NCI-H82 treated with DMSO at 0.1 percent for 48 hours (cell line): ENCODE results near the gene NLRC5.
"Not testable (repeated sequence)": the region's sequence is repeated elsewhere in the genome, so short reads cannot be mapped to it uniquely, and the experiment has no call there.

Experiments
- DNase-seq: peaks from one replicate; lab custom pipeline; 2025; ENCODE audit not compliant: unreplicated experiment; lab: John Stamatoyannopoulos, UW

NLRC5 gene

DNA sequence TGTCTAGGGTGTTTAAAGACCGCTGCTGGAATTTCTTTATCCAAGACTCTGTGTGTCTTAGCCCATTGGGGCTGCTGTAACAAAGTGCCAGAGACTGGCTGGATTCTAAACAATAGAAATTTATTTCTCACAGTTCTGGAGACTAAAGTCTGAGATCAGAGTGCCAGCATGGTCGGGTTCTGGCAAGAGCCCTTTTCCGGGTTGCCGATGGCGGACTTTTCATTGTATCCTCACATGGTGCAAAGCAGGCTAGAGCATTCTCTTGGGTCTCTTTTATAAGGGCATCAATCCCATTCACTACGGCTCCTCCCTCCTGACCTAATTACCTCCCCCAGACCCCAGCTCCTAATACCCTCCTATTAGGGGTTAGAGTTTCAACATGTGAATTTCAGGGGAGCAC lies 9.5 kb downstream of the NLRC5 start:
- DNase-seq = no peak

DNA sequence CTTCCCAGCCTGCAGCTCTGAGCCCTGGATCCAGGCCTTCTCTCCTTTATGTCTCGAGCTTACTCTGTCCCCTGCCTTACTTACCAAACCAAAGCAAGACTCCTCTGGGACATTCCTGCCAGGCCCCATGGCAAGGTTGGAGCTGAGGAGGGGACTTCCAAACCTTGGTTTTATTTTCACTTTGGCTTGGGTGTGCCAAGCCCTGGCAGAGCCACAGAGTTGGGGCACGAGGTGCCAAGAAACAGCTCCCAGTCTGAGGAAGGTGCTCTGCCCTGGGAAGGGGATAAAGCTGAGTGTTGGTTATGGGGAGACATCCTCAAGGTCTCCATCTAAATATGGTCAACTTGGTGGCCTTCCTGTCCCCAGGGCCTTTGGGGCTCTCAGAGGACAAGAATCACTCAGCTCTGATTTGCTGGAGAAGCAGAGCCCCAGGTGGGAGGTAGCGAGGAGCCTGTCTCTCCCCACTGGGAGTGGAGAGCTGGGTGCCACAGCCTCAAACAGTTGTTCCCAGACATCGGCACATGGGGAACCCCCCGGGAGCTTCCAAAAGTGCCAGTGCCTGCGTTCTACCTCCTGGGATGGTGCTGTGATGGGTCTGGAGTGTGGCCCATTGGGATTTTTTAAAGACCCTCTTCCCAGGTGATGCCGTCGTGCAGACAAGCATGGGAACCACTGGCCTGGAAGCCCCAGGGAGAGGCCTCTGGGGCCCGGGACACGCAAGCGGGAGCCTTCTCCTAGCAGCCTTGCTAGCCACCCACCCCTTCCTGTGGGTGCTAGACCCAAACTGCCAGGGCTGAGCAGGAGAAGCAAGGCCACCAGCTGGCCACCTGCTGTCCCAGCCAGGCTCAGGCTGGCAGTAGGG lies 10.3 kb downstream of the NLRC5 start:
- no peak for DNase-seq

DNA sequence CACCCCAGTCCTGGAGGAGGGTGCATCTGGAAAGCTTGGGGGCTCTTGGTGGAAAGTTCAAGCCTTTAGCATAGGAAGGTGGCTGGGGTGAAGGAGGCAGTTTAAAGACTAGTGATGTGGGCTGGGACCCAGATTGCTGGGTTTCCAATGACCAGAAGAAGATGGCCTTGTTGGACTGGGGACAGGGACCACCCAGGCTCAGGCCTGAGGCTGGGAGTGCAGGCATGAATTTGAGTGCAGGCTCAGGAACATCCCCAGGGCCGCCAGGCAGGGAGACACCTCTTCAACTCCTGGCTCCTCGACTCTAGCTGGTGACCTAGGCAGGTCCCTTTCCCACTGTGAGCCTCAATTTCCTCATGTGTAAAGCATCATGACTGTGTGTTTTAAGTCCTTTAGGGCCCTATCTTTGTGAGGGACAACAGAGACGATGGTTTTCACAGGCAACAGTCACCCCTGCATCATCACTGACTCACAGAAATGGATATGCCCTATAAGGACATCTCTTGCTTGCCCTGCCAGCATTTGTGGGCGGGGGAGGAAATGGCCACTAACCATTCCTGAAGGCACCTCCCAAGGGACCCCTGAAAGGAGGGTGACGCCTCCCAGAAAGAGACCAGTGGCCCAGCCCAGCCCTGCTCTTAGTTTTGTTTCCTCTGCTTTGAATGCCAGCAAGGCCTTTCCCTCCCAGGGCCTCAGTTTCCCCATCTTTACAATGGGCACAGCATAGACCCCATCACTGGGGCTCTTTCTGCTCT lies 11.1 kb downstream of the NLRC5 start:
- DNase-seq = no peak

GRCh38 chr16:57001026-57001679 lies 11.8 kb downstream of the NLRC5 start:
- DNase-seq = no peak

DNA sequence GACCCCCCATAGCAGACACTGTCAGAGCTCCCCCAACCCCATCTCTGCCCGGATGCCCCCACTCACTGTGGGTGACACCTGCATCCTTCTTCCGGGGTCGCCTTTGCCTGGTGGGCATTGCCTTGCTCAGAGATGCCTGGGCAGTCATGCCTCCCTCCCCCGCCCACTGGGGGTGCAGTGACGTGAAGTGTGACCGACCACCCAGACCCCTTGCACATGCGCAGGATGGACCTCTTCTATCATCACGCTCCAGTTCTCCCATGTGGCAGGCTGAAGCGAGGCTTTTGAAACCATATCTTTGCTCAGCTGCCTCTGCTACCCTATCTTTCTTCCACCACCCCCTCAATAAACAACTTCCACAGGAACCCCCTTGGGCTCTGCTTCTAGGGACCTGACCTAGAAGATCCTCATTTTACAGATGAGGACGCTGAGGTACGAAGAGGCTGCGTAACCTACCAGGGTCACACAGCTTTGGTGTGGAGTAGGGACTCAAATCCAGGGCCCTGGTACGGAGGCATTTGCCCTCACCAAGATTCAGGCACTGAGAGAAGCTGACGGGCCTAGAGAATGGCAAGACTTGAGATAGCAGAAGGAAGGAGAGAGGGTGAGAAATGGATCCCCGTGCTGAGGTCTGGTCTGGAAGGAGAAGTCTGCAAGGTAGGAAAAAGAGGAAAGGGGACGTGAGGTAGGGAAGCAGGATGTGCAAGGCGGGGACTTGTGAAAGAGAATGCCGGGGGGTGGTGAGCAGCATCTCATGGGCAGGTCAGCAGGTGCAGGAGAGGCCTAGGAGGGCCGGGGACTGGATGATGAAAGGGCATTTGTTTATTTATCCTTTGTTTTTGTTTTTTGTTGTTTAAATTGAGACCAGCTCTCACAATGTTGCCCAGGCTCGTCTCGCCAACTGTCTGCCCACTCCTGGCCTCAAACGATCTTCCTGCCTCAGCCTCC lies 14.4 kb downstream of the NLRC5 start:
- DNase-seq = no peak

DNA sequence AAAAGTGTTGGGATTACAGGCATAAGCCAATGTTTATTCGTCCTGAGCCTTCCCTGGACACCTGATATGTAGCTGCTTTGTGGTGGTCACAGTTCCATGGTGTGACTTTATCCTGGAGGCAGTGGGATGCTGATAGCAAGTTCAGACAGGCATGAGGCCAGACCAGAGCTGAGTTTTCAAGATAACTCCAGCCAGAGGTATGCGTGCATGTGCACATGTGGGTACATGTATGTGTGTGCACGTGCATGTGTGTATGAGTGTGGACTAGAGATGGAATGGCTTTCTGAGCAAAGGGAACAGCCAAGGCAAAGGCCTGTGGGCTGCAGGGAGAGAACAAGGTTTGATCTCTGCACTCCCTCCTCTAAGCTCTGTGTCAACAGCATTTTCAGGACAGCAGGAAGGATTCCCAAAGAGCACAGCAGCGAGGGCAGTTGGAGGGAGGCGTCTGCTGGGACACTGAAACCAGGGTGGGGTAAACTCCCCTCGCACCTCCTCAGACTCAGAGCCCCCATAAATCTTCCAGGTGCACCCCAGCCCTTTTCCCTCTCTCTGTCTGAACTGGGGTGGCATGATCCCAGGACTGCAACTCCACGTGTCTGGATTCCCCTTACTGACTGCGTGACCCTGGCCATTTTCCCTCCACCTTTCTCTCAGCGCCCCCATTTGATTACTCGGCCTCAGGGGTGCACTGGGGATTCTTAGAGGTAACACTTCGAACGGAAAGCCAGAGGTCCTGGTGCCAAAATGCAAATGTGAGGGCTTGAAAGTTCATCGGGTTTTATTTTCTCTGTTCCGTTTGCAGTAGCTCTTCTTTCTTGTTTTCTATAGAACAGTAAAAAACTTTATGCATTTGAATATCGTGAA lies 15.3 kb downstream of the NLRC5 start:
- DNase-seq = no peak

- DNase-seq = not testable (repeated sequence)
Observed at GRCh38 chr16:57005597-57005996, 16.2 kb downstream of the NLRC5 start.

DNA sequence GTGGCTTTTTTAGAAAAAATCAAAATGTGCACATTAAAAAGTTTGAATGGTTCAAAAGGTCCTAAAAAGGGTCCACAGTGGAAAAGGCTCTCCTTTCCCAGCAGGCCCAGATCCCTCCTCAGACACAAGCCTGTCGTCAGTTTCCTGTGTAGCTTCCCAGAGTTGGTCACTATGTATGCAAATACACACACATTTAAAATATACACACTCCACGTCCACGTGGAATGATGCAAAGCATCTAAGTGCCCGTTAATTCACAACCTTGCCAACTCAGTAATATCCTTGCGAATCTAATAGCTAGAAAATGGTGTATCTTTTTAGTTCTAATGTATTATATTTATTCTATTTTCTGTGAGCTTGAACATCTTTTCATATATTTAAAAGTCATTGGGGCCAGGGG lies 17.7 kb downstream of the NLRC5 start:
- no peak for DNase-seq

- DNase-seq = no peak
Observed at GRCh38 chr16:57007530-57007929, 18.2 kb downstream of the NLRC5 start.

GRCh38 chr16:57008440-57008839 lies 19.1 kb downstream of the NLRC5 start:
- DNase-seq = no peak

- DNase-seq = no peak
Observed at GRCh38 chr16:57009643-57010170, 20.4 kb downstream of the NLRC5 start.

DNA sequence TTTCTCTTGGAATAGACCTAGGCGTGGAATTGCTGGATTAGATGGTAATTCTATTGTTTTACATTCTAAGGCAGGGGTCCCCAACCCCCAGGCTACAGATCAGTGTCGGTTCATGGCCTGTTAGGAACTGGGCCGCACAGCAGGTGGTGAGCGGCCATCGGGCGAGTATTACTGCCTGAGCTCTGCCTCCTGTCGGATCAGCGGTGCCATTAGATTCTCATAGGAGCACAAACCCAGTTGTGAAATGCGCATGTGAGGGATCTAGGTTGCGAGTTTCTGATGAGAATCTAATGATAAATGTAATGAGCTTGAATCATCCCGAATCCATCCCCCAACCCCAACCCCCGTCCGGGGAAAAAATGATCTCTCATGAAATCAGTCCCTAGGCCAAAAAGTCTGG lies 23.0 kb downstream of the NLRC5 start:
- DNase-seq = no peak

DNA sequence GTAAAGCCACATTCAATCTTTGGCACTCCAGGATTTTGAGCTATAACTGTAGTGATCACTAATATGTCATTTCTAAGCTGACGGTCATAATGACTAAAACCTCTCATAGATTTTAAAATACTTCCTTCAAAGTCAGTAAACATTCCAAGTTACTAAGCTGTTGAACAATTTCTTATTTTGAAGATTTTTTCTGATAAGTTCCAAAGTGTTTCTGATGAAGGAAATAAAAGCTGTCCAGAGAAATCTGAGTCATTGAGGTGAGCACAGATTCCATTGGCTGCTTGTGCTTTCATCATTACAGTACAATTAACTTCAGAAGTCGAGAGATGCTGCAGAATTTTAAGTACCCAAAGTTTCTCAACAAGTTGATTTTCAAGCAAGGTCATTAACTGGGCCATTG lies 23.9 kb downstream of the NLRC5 start:
- no peak for DNase-seq

DNA sequence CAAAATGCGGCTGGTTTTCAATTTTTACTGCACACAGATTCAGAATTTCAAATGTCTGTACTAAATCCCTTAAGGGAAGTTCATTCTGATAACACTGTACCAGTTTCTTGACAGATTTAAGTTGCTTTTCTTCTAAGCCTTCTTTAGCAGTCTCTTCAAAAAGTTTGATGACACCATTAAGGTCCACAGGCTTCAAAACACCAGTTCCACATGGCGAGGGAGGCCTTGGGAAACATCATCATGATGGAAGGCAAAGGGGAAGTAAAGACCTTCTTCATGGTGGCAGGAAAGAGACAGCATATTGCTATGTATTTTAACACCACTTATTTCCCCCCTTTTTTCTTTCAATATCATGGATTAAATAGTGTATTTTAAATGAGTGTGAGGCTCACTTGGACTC lies 24.5 kb downstream of the NLRC5 start:
- DNase-seq = no peak

GRCh38 chr16:57016301-57016700 lies 26.9 kb downstream of the NLRC5 start:
- no peak for DNase-seq

DNA sequence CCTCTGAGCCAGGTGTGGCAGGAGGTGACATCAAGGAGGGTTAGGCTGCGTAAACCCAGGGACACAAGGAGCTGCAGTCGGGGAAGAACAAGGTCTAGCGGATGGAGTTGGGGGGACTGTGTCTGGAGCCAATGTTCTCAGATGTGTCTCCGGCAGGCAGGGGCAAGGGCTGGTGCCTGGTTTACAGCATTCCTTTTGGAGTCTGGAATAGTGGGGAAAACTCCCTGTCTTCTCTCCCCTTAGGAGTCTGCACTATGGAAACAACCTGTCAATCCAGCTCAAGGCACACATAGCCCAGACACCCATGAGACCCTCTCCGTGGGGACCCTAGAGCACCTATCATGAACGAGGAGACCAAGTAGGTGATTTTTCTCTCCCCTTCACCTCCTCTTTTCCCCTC lies 27.5 kb downstream of the NLRC5 start:
- no peak for DNase-seq

DNA sequence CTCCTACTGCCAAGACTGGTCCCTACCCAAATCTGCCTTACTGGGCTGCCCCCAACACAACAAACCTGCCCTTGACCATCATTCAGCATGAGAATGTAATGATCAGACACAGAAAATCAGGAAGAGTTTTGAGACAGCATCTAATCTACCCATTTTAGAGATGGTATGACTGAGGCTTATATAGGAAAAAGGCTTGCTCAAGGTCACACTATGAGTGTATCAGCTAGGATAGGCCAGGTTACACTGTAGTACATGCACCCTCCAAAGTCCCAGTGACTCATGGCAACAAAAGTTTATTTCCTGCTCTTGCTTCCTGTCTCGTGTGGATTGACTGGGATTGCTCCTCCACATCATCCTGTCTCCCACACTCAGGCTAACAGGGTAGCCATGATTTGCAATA lies 27.9 kb downstream of the NLRC5 start:
- no peak for DNase-seq

- DNase-seq = no peak
Observed at GRCh38 chr16:57019746-57020145, 30.4 kb downstream of the NLRC5 start.

- DNase-seq = no peak
Observed at GRCh38 chr16:57020651-57021050, 31.3 kb downstream of the NLRC5 start.

- no peak for DNase-seq
Observed at GRCh38 chr16:57021757-57022156, 32.4 kb downstream of the NLRC5 start.
